Fibroblast of lung (primary cell): ENCODE data around the gene CD47. TPM values are rescaled to one million over a fixed set of nuclear protein-coding genes. Genes with fewer than 3 reads are reported as not detected.

ENCODE experiments used
- DNase-seq, 2 donors: peaks; one replicate each; pipeline versions ENCODE4 v3.0.0 to v3.0.0-alpha.2; 2010; ENCODE audit warnings: low read depth in 2 of 2
- H2AFZ ChIP-seq: 2 replicates; pipeline ENCODE4 v1.5.1; 2012; ENCODE audit warnings: low read length, control low read depth, inconsistent platforms
- H3K27ac ChIP-seq: 2 replicates; pipeline ENCODE4 v1.5.1; 2011; ENCODE audit warnings: low read length, control low read depth; ENCODE audit not compliant: insufficient read depth
- H3K27me3 ChIP-seq: 2 replicates; pipeline ENCODE4 v1.5.1; 2011; ENCODE audit warnings: mild to moderate bottlenecking, low read length; ENCODE audit not compliant: control insufficient read depth, insufficient read depth
- H3K36me3 ChIP-seq: 2 replicates; pipeline ENCODE4 v1.5.1; 2011; ENCODE audit warnings: low read length; ENCODE audit not compliant: control insufficient read depth, insufficient read depth
- H3K4me1 ChIP-seq: 2 replicates; pipeline ENCODE4 v1.5.1; 2011; ENCODE audit warnings: low read length; ENCODE audit not compliant: control insufficient read depth, insufficient read depth; ENCODE audit errors: extremely low read depth
- H3K4me2 ChIP-seq: 2 replicates; pipeline ENCODE4 v1.5.1; 2011; ENCODE audit warnings: low read length, control low read depth; ENCODE audit not compliant: insufficient read depth; ENCODE audit errors: extremely low read depth
- H3K4me3 ChIP-seq, 4 experiments: fragments of 200-600 bp in 1 of 4; sonication (generic) in 1 of 4; replicated peaks in 1 of 4; 2 replicates each; pipeline ENCODE4 v1.5.1; 2011 to 2016; ENCODE audit warnings: low read length in 4 of 4, low read depth in 3 of 4, mild to moderate bottlenecking in 3 of 4, control low read depth in 2 of 4, inconsistent platforms in 1 of 4, mixed read lengths in 1 of 4; ENCODE audit not compliant: insufficient read depth in 1 of 4; ENCODE audit errors: control extremely low read depth in 1 of 4
- H3K79me2 ChIP-seq: 2 replicates; pipeline ENCODE4 v1.5.1; 2012; ENCODE audit warnings: mild to moderate bottlenecking, low read length, inconsistent platforms; ENCODE audit not compliant: control insufficient read depth, insufficient read depth
- H3K9ac ChIP-seq: 2 replicates; pipeline ENCODE4 v1.5.1; 2011; ENCODE audit warnings: mild to moderate bottlenecking, low read length, control low read depth; ENCODE audit not compliant: insufficient read depth
- H3K9me3 ChIP-seq: 2 replicates; pipeline ENCODE4 v1.5.1; 2012; ENCODE audit warnings: low read depth, low read length; ENCODE audit not compliant: control insufficient read depth, insufficient read depth
- H4K20me1 ChIP-seq: 2 replicates; pipeline ENCODE4 v1.5.1; 2011; ENCODE audit warnings: low read length; ENCODE audit not compliant: control insufficient read depth, insufficient read depth; ENCODE audit errors: extremely low read depth
- CTCF ChIP-seq, 2 donors: IDR thresholded peaks in 1 of 2; conservative IDR thresholded peaks in 1 of 2; 1 replicate in 1 of 2; 2 replicates in 1 of 2; pipeline ENCODE4 v1.5.1; 2011 to 2012; ENCODE audit warnings: low read length in 2 of 2, control low read depth in 1 of 2, inconsistent platforms in 1 of 2, low read depth in 1 of 2, mild to moderate bottlenecking in 1 of 2
- EZH2 ChIP-seq: IDR thresholded peaks from 2 replicates; pipeline ENCODE4 v1.5.1; 2012; ENCODE audit warnings: low read length, control low read depth, mild to moderate bottlenecking; ENCODE audit errors: missing control alignments
- polyA plus RNA-seq, 2 donors: library from polyadenylated mRNA; depleted of rRNA in 1 of 2; stranded (reverse) in 1 of 2; unstranded in 1 of 2; fragments of >200 nt; gene quantifications; 2 replicates each; pipeline ENCODE4 v1.2.1, GENCODE V29; 2011 to 2012; ENCODE audit warnings: missing spikeins in 1 of 2
- total RNA-seq: library from RNA; depleted of rRNA; stranded (reverse); fragments of >200 nt; gene quantifications from 2 replicates; pipeline ENCODE4 v1.2.1, GENCODE V29; 2014

CD47 gene
- total and polyA plus RNA-seq, 2 donors (not counting 1 experiment from before 2014, with no cell fraction given), result 72.0 to 91.7 TPM

- no peak overlapping the region for H3K4me3 ChIP-seq
- no peak overlapping the region for H3K9ac ChIP-seq
- H3K27ac ChIP-seq, result no peak overlapping the region
- H3K4me1 ChIP-seq, result no peaks in the 10 kb centered on the region
- H3K36me3 ChIP-seq, result no peaks in the 10 kb centered on the region
- TF ChIP-seq EZH2, result no peak
- no peak for TF ChIP-seq CTCF (conservative IDR thresholded peaks at IDR 0.05 in 1 of 2, IDR thresholded peaks at IDR 0.05 in 1 of 2; ENCODE audit: low read depth in 1 of 2, low read length in 2 of 2)
- no peaks in the 10 kb centered on the region for H3K79me2 ChIP-seq
- no peaks in the 10 kb centered on the region for H3K9me3 ChIP-seq
- no peak overlapping the region for H3K4me2 ChIP-seq
- H3K27me3 ChIP-seq, result no peaks in the 10 kb centered on the region
- no peaks in the 10 kb centered on the region for H4K20me1 ChIP-seq
- no peak overlapping the region for H2AFZ ChIP-seq
- peak in 1 of 2 donors; percentile 24 for DNase-seq
Observed at GRCh38 chr3:108051005-108051404, 39.8 kb downstream of the CD47 start.

GRCh38 chr3:108047987-108048386 lies 42.8 kb downstream of the CD47 start:
- Histone ChIP-seq H3K4me2 (no peak overlapping the region), H3K4me3 (no peak overlapping the region), H3K79me2 (no peaks in the 10 kb centered on the region), H3K9ac (no peak overlapping the region), H2AFZ (no peak overlapping the region), H3K4me1 (no peaks in the 10 kb centered on the region), H3K9me3 (no peaks in the 10 kb centered on the region), H3K27me3 (no peaks in the 10 kb centered on the region), H3K27ac (no peak overlapping the region), H4K20me1 (no peaks in the 10 kb centered on the region), H3K36me3 (no peaks in the 10 kb centered on the region)
- no peak for TF ChIP-seq CTCF (conservative IDR thresholded peaks at IDR 0.05 in 1 of 2, IDR thresholded peaks at IDR 0.05 in 1 of 2; ENCODE audit: low read depth in 1 of 2, low read length in 2 of 2)
- no peak for TF ChIP-seq EZH2
- DNase-seq, result no peak

- no peak overlapping the region for H3K4me2 ChIP-seq
- no peak overlapping the region for H3K9ac ChIP-seq
- H3K27ac ChIP-seq, result no peak overlapping the region
- H2AFZ ChIP-seq, result no peak overlapping the region
- H3K27me3 ChIP-seq, result no peaks in the 10 kb centered on the region
- no peak for TF ChIP-seq EZH2
- no peak for TF ChIP-seq CTCF (conservative IDR thresholded peaks at IDR 0.05 in 1 of 2, IDR thresholded peaks at IDR 0.05 in 1 of 2; ENCODE audit: low read depth in 1 of 2, low read length in 2 of 2)
- H3K36me3 ChIP-seq, result peaks cover 2% of the 10 kb centered on the region
- H4K20me1 ChIP-seq, result no peaks in the 10 kb centered on the region
- H3K4me3 ChIP-seq, result no peak overlapping the region
- no peak for DNase-seq
- no peaks in the 10 kb centered on the region for H3K9me3 ChIP-seq
- H3K79me2 ChIP-seq, result no peaks in the 10 kb centered on the region
- H3K4me1 ChIP-seq, result no peaks in the 10 kb centered on the region
Observed at GRCh38 chr3:108046247-108046646, 44.6 kb downstream of the CD47 start.
